ENCODE measurements around the gene HOXD13. TPM values are rescaled to one million over a fixed set of nuclear protein-coding genes. Genes with fewer than 3 reads are reported as not detected.

The HOXD13 gene
- total and polyA plus RNA-seq, 2 donors (not counting 3 experiments of a cell fraction or from before 2014, with no cell fraction given), result not detected

- intact Hi-C loops (cut with micrococcal nuclease), result no loop called here
- H3K9ac ChIP-seq (replicated peaks; ENCODE audit: extremely low read depth, insufficient read depth, low read length), result no peak overlapping the region
- H3K4me2 ChIP-seq (ENCODE audit: insufficient read depth, low read length), result no peak overlapping the region
- TF ChIP-seq EZH2 (IDR thresholded peaks at IDR 0.05; ENCODE audit: borderline replicate concordance, low read depth, low read length, severe bottlenecking) (no peak), POLR2AphosphoS5 (IDR thresholded peaks at IDR 0.05; ENCODE audit: insufficient read depth, low read depth, low read length) (no peak), MAX (IDR thresholded peaks at IDR 0.05; ENCODE audit: insufficient read depth, insufficient read length) (no peak), FOS (IDR thresholded peaks at IDR 0.05; ENCODE audit: borderline replicate concordance, insufficient read depth, low read length) (no peak), MYC (IDR thresholded peaks at IDR 0.05; ENCODE audit: low read depth, low read length) (no peak), CTCF (IDR thresholded peaks at IDR 0.05; ENCODE audit: extremely low read depth in 1 of 2, insufficient read depth in 1 of 2, low read depth in 1 of 2, low read length in 2 of 2) (no peak), GATA2 (IDR thresholded peaks at IDR 0.05; ENCODE audit: insufficient read depth, insufficient read length, low read depth, low read length) (no peak), POLR2A (IDR thresholded peaks at IDR 0.05; ENCODE audit: low read depth, low read length) (no peak), JUN (IDR thresholded peaks at IDR 0.05; ENCODE audit: borderline replicate concordance, insufficient read depth, insufficient read length, low read depth) (no peak)
- no peak overlapping the region for H3K27ac ChIP-seq (ENCODE audit: insufficient read depth, low read depth, low read length)
- no TSS peak for BruUV-seq (replicated peaks)
- H2AFZ ChIP-seq (ENCODE audit: low read depth, low read length), result no peak overlapping the region
- H3K27me3 ChIP-seq (ENCODE audit: control insufficient read depth in 2 of 2, insufficient read depth in 2 of 2, low read length in 2 of 2), result peaks cover 83 to 99% of the 10 kb centered on the region in 2 experiments
- H4K20me1 ChIP-seq (replicated peaks; ENCODE audit: control insufficient read depth, extremely low read depth, insufficient read depth, low read length), result peaks cover 2% of the 10 kb centered on the region
- ChIA-PET CTCF (interaction anchor here (0.9 to 1.5 kb wide), 5 partner anchors 11 to 708 kb away, joined by 3 to 5 read pairs (median 3); no protein-coding TSS in a partner anchor), POLR2A (no interaction called here)
- FAIRE-seq, result no peak
- H3K4me1 ChIP-seq (ENCODE audit: control insufficient read depth, extremely low read depth, insufficient read depth, low read length), result no peaks in the 10 kb centered on the region
- H3K36me3 ChIP-seq (ENCODE audit: control insufficient read depth in 2 of 2, extremely low read depth in 1 of 2, insufficient read depth in 2 of 2, low read length in 2 of 2), result no peaks in the 10 kb centered on the region
- no peaks in the 10 kb centered on the region for H3K9me3 ChIP-seq (replicated peaks; ENCODE audit: control insufficient read depth, insufficient read depth, low read length)
- dilution Hi-C loops (cut with MboI; ENCODE audit: extremely low pct_ligation_motif_present, low sequenced_read_pairs), result no loop called here
- no peak for DNase-seq (ENCODE audit: low read depth, low spot score)
- no peaks in the 10 kb centered on the region for H3K79me2 ChIP-seq (ENCODE audit: control insufficient read depth, insufficient read depth, low read length)
- no peaks in the 10 kb centered on the region for H3K9me1 ChIP-seq (replicated peaks; ENCODE audit: control insufficient read depth, extremely low read depth, insufficient read depth, low read length)
- no peak overlapping the region for H3K4me3 ChIP-seq (replicated peaks in 1 of 3; ENCODE audit: insufficient read depth in 1 of 3, low read depth in 1 of 3, low read length in 3 of 3)
Measured at GRCh38 chr2:176074919-176075425, 17.5 kb upstream of the HOXD13 start.
